ENCODE results near the gene FBXL4. TPM values are rescaled to one million over a fixed set of nuclear protein-coding genes. Genes with fewer than 3 reads are reported as not detected.

FBXL4 gene
- total and polyA plus RNA-seq, 3 donors from 2014 or later: 7.9 to 17.8 (median 14.0) TPM

- DNase-seq: no peak
- TF ChIP-seq POLR2A (IDR thresholded peaks at IDR 0.05): no peak
- no peak for TF ChIP-seq CTCF (IDR thresholded peaks at IDR 0.05)
- intact Hi-C loops (cut with DNase I; ENCODE audit: low total_unique reads): no loop called here
- no peaks in the 10 kb centered on the region for H3K4me1 ChIP-seq
- 80 to 86% methylated on average over 1 of the region's 1 CpG for WGBS, 2 donors
- H3K36me3 ChIP-seq (ENCODE audit: low read depth, missing control alignments): no peaks in the 10 kb centered on the region
- no peak overlapping the region for H3K4me3 ChIP-seq
- no peaks in the 10 kb centered on the region for H3K27me3 ChIP-seq
- no peaks in the 10 kb centered on the region for H3K9me3 ChIP-seq
- no peak overlapping the region for H3K27ac ChIP-seq
These were observed 22.7 kb upstream of the FBXL4 start for GRCh38 chr6:98970469-98970868.

- H3K27ac ChIP-seq: no peak overlapping the region
- no peaks in the 10 kb centered on the region for H3K27me3 ChIP-seq
- intact Hi-C loops (cut with DNase I; ENCODE audit: low total_unique reads): no loop called here
- no peaks in the 10 kb centered on the region for H3K4me1 ChIP-seq
- DNase-seq: no peak
- TF ChIP-seq POLR2A (IDR thresholded peaks at IDR 0.05): no peak
- no peak for TF ChIP-seq CTCF (IDR thresholded peaks at IDR 0.05)
- no peaks in the 10 kb centered on the region for H3K9me3 ChIP-seq
- H3K36me3 ChIP-seq (ENCODE audit: low read depth, missing control alignments): no peaks in the 10 kb centered on the region
- 84 to 91% methylated on average over 2 of the region's 2 CpGs for WGBS, 2 donors
- no peak overlapping the region for H3K4me3 ChIP-seq
These were observed 19.9 kb upstream of the FBXL4 start for GRCh38 chr6:98967616-98968015.

- 74 to 88% methylated on average over 1 of the region's 1 CpG for WGBS, 2 donors
- no peak for TF ChIP-seq CTCF (IDR thresholded peaks at IDR 0.05)
- no peak for TF ChIP-seq POLR2A (IDR thresholded peaks at IDR 0.05)
- no peaks in the 10 kb centered on the region for H3K36me3 ChIP-seq (ENCODE audit: low read depth, missing control alignments)
- H3K4me1 ChIP-seq: no peaks in the 10 kb centered on the region
- intact Hi-C loops (cut with DNase I; ENCODE audit: low total_unique reads): no loop called here
- no peak overlapping the region for H3K27ac ChIP-seq
- no peaks in the 10 kb centered on the region for H3K27me3 ChIP-seq
- H3K9me3 ChIP-seq: no peaks in the 10 kb centered on the region
- no peak for DNase-seq
- H3K4me3 ChIP-seq: no peak overlapping the region
These were observed 11.9 kb upstream of the FBXL4 start for GRCh38 chr6:98959631-98960030.

- Histone ChIP-seq H3K9me3 (no peaks in the 10 kb centered on the region), H3K36me3 (ENCODE audit: low read depth, missing control alignments) (no peaks in the 10 kb centered on the region), H3K4me1 (no peaks in the 10 kb centered on the region), H3K27me3 (no peaks in the 10 kb centered on the region), H3K27ac (no peak overlapping the region), H3K4me3 (no peak overlapping the region)
- intact Hi-C loops (cut with DNase I; ENCODE audit: low total_unique reads): no loop called here
- TF ChIP-seq CTCF (IDR thresholded peaks at IDR 0.05): no peak
- no peak for TF ChIP-seq POLR2A (IDR thresholded peaks at IDR 0.05)
- 83 to 89% methylated on average over 3 of the region's 3 CpGs for WGBS, 2 donors
- DNase-seq: no peak
These were observed 11.0 kb upstream of the FBXL4 start for GRCh38 chr6:98958776-98959175.

- H3K9me3 ChIP-seq: no peaks in the 10 kb centered on the region
- no peak overlapping the region for H3K27ac ChIP-seq
- H3K4me3 ChIP-seq: no peak overlapping the region
- no peaks in the 10 kb centered on the region for H3K36me3 ChIP-seq (ENCODE audit: low read depth, missing control alignments)
- no peak for TF ChIP-seq CTCF (IDR thresholded peaks at IDR 0.05)
- no peak for TF ChIP-seq POLR2A (IDR thresholded peaks at IDR 0.05)
- H3K27me3 ChIP-seq: no peaks in the 10 kb centered on the region
- H3K4me1 ChIP-seq: no peaks in the 10 kb centered on the region
- 64 to 86% methylated on average over 3 of the region's 3 CpGs for WGBS, 2 donors
- intact Hi-C loops (cut with DNase I; ENCODE audit: low total_unique reads): no loop called here
- DNase-seq: no peak
These were observed 9.7 kb upstream of the FBXL4 start for GRCh38 chr6:98957450-98957849.

Data from testis (tissue), 3 donors.